T1000 (cell line): Measurements from ENCODE around the gene ABHD12.

Experiments used
- DNase-seq: peaks from one replicate; lab custom pipeline; 2025; ENCODE audit warnings: mixed read lengths; lab: John Stamatoyannopoulos, UW

ABHD12 gene

DNA sequence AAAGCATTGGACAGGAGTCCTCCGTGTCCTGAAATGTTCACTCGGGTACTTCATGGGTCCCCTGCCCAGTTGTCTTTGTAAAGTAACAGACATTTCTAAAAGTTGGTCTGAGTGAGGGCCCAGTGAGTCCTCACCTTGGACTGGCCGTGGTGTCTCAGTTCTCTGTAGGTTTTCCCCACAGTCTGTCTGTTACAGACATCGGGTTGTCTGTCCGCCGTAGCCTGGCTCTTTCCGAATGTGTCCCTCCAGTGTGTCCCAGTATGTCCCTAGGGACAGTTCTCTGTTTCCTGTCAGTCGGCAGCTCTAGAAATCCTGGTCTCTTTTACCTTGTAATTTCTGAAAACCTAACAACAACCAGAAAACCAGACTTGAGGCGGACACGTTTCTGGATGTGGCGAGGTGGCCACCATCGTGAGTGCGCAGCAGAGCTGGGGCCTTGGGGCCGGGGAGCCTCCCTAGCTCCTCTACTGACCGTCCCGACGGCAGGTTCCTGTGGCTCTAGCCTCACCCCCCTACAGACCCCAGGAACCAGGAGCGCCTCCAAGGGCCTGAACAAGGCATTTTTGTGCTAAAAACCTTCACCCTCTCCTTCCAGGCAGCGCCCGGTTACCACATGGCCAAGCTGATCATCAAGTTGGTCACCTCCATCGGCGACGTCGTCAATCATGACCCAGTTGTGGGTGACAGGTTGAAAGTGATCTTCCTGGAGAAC is 100.6 kb downstream of the ABHD12 start:
- no peak for DNase-seq

DNA sequence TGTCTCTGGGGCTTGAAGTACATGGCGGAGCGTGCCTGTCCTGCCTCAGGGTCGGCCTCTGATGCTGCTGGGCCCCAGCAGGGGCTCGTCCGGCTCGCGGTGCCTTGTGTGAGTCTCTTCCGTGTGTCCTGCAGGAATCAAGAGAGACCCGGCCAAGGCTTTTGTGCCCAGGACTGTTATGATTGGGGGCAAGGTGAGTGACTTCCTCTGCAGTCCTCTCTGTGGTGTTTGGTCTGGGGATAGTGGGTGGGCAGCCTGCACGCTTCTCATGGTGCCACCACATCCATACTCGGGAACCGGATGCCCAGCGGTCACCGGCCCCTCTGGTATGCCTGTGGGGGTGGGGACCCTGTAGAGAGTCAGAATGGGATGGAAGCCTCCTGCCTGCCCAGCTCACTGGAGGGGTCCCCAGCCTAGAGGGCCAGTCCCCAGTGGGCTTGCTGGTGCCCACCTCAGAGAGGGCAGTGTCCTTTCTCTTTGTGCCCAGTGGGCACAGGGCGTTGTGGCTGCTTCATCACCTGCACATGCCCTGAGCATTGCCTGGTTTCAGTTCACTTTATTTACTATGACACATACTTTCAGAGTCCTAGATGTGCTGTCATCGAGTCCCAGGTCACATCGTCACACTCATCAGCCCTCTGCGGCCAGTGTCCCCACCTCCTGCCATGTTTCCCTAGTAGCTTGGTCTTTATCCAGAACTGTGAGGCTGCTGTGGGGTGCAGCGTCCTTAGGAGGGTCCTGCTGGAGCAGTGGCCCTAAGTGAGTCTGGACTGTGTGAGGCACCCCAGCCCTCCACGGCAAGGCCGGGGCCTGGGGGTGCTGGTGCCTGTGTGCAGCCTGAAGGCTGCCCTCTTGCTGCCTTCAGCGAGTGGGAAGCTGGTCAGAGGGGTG is 102.1 kb downstream of the ABHD12 start:
- DNase-seq: no peak

DNA sequence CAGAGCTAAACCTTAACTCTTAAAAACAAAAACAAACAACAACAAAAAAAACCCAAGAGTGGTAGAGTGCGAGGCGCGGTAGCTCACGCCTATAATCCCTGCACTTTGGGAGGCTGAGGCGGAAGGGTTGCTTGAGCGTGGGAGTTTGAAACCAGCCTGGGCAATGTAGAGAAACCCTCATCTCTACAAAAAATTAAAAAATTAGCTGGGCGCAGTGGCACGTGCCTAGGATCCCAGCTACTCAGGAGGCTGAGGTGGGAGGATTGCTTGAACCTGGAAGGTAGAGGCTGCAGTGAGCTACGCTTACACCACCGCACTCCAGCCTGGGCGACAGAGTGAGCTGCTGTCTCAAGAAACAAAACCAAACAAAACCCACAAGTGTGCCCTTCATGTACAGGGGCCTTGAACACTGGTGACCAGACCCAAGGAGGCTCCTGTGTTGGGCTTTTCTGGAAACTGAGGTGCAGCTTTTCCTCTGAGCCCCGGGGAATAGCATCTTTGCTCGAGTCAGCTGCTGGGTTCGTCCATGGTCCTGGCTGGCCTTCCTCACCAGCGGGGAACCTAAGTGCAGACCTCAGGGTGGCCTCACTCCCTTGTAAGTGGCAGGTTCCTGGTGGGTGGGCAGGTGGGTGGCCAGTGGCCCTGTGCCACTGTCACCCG is 102.9 kb downstream of the ABHD12 start:
- DNase-seq: no peak

DNA sequence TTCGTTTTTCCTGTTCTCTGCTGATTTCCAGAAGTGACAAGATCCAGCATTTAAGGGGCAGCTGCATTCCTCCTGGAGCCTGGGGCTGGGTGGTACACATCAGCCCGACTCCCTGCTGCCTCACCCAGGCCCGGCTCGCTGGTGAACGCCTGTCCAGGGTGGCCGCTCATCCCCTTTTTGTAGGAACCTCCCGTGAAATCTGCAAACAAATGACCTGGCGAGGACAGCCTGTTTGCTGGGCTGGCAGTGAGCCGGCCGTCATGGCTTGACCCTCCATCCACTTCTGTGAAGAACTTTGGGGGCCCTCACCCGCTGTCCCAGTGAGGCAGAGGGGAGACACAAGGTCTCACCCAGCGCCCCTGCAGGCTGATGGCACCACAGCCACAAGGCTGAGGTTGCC is 103.7 kb downstream of the ABHD12 start:
- DNase-seq: no peak

DNA sequence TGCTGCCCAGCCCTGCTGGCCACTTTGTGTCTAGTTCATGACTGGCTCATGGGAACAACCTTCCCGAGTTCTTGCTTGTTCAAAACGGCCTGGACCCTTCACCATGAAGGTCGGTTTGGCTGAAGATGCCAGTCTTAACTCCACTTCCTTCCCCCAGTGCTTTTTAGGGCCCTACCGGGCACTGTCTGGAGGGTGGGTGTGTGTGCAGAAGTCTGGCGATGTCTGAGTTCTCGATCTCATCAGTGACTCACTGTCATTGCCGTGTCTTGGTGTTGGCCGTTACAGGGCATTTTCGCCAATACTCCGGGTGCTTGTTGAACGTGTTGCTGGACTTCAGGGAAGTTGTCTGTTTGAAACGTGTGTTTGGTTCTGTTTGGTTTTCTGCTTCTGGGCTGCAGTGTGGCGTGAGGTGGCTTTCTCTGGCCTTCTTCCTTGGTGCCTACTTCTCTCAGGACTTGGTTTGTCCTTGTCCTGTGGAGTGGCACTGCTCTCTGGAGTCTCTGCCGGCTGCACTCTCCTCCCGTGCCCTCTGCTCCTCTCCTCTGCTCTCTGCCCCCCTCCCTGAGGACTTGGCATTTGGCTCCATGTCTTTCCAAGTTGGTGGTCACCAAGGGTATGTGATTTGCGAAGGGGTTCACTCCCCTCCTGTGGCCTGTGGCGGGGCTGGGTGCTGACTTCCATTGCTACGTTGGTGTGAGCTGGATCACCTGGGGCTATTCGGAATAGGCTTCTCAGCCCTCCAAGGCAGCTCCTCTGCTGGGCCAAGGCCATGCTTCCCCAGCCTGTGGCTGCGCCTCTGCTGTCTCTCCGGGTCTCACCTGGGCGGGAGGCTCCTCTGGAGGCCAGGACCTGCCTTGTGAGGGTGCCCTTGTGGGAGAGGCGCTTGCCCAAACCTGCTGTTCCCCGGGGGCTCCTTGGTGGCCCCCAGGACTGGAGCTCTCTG is 104.5 kb downstream of the ABHD12 start:
- DNase-seq: no peak

DNA sequence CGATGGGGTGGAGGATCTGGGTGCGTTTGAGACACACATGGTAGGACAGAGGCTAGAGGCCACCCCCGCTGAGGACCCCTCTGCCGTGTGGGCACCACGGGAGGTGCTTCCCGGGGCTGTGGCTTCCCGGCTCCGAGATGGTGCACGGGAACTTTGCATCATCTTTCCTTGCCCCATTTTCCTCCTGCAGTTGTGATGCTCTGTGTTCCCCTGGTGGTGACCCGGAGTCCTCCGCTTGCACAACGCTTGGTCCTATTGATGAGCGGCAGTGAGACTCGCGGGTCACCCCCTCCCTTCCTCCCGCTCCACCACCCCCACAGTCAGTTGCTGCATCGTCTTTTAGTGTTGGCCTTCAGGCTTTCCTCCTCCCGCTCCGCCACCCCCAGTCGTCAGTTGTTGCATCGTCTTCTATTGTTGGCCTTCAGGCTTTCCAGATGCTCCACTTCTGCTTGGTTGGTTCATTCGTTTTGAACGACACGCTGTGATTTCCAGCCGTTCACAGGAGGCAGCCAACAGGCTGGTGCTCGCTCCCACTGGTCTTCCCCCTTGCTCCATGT is 105.5 kb downstream of the ABHD12 start:
- DNase-seq: no peak

DNA sequence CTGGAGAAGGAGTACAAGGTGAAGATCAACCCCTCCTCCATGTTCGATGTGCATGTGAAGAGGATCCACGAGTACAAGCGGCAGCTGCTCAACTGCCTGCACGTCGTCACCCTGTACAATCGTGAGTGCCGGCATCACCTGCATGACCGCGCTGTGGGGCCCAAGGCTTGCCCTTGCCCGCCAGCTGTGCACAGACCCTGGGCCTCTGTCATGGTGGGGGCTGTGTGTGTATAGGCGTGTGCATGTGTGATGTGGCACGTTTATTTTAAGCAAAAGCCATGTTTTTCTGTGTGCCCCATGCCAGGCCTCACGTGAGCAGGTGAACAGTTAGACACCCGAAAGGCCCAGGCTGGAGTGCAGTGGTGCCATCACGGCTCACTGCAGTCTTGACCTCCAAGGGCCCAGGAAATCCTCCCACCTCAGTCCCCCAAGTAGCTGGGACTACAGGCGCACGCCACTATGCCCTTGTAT is 106.5 kb downstream of the ABHD12 start:
- no peak for DNase-seq

DNA sequence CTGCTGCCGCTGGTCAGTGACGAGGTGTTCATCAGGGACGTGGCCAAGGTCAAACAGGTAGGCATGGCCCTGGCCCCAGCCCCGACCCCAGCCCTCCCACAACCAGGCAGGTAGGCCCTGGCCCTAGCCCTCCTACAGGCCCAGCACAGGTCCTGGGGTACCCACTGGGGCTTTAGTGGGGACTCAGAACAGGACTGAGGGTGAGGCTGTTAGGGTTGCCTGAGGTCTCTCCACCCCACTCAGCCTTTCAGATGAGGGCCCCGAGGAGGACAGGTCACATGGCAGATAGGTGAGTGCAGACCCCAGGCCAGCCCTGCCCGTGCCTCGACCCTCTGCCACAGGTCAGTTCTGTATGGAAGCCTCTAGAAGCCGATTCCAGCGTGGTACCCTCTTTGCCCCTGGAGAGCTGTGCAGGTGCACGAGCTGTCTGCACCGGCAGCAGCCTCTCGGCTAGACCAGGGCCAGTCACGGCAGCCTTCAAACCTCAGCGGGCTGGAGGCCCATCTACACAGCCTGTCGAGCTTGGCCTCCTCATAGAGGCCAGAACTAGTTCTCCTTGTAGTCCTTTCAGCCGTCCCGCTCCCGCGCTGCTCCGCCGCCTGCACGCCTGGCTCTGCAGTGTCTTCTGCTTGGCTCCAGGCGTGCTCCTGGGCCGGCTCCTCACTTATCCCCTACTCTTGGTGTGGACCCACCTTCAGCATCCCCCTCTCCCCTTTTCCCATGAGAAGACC is 107.2 kb downstream of the ABHD12 start:
- DNase-seq: no peak

DNA sequence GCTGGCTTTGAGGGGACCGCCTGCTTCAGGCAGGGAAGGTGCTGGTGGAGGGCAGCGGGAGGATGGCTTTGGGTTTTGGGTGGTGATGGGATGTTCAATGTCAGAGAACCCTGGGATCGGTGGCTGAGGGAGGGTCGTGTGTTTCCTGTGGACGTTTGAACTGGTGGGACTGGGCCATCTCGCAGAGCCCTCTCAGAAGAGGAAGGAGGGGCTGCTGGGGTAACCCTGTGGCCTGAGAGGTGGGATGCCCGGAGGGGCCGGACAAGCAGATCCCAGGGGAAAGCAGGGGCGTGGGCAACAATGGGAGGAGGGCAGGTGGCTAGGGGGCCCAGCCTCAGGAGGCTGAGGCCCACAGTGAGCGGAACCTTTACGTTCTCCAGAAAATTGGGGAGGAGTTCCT is 107.8 kb downstream of the ABHD12 start:
- no peak for DNase-seq

DNA sequence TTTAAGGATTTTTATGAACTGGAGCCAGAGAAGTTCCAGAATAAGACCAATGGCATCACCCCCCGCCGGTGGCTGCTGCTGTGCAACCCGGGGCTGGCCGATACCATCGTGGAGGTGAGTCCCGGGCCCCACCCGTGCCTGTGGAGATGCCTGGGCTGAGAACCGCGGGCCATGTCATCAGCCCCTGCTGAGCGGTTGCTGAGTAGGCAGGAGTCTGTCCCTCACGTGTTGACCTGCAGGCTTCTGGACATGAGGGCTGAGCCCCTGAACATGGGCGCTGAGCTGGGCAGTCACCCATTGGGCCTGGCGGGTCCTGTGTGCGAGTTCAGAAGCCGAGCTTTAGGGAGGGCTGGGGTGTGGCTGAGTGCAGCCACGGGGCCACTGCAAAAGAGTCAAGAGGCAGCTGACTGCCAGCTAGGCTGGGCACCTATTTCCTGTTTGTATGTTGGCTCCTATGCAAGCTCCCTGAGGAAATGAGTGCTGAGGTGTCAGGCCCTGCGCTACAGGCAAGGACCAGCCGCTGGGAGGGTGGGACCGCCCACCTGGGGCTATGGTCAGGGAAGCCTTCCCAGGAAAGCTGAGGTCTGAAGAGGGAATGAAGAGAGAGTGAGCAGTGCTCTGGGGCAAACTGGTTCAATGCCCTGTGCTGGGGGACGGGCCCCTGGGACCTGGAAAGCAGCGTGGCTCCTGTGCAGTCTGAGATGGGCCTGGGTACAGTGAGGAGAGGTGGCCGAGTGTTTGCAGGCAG is 108.4 kb downstream of the ABHD12 start:
- no peak for DNase-seq

DNA sequence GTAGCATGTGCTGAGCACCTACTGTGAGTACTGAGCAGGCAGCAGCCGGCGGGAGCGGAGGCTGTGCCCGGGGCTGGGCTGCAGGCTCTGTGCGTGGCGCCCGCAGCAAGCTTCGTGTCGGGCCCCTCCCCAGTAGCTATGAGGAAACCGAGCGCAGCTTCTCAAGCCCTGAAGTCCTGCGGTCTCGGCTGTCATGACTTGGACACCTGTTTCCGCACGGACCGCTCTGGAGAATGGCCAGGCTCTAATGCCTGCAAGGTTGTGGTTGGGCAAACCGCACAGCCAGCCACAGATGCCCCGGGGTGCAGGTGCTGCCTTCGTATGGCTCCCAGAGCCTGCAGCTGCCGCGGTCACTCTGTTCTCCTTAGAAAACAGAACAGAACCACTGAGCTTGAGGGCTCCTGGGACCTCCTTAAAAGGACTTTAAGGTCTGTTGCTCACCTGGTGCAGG is 109.1 kb downstream of the ABHD12 start:
- DNase-seq: no peak

DNA sequence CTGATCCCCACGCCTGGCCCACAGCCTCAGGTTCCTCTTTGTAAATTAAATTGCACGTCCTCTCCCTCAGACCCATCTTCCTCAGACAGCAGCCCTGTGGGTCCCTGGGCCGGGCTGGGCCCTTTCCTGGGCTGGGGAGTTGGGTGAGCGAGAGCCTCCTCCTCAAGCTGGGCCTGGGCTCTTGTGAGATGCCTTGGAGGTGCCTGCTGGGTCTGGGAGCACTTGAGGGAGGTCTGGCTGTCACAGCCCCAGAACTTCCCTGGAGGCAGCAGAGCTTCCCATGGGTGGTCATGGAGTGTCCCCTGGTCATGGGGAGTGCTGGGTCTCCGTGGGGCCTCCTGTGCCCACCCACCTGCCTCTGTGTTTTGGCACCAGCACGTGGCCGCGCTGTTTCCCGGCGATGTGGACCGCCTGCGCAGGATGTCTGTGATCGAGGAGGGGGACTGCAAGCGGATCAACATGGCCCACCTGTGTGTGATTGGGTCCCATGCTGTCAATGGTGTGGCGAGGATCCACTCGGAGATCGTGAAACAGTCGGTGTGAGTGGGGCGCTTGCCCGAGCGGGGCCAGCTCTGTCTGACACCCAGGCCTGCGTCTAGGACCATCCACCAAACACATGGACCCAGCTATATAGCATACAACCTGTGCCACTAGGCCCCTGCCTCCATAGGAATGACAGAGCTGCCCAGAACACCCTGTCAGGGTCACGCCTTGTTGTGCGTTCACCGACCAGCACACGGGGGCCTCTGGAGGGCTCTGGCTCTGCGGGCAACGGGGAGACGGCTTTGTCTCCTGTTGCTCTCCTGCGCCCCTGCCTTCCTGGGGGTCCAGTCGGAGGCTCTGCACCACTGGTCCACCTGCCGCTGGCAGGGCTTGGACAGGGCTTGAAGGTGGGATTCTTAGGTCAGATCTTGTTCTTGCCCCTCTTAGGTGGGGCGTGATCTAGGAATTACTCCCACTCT is 109.8 kb downstream of the ABHD12 start:
- no peak for DNase-seq

DNA sequence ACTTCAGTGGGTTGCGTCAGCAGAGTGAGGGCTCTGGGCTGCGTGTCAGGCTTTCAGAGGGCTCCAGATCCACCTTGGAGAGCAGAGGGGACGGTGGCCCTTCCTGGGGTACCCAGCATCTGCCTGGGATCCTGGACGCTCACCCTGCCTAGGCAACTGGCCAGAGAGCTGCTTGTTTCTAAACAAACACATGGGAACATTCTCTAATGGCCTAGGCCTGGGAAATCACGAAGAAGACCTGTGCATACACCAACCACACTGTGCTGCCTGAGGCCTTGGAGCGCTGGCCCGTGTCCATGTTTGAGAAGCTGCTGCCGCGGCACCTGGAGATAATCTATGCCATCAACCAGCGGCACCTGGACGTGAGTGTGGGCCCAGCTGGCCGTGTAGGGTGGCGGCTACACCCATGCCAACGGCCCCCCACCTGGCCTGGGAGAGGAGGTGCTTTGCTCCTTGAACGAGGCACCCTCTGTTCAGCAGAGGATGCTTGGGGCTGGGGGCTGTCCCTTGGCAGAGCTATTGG is 110.5 kb downstream of the ABHD12 start:
- DNase-seq: no peak

DNA sequence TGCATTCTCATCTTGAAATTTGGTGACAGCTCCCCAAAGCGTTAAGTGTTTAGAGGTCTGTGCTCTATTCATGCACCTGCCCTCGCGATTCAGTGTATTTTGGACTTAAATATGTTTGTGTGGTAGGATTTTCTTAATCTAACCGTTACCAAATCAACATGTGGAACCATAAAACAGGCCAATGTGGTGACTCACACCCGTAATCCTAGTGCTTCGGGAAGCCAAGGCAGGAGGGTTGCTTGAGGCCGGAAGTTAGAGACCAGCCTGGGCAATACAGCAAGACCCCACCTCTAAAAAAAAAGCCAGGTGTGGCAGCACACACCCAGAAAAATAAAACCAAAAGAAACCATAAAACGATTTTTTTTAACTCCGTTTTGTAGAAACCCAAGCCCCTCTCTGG is 111.2 kb downstream of the ABHD12 start:
- DNase-seq: no peak

DNA sequence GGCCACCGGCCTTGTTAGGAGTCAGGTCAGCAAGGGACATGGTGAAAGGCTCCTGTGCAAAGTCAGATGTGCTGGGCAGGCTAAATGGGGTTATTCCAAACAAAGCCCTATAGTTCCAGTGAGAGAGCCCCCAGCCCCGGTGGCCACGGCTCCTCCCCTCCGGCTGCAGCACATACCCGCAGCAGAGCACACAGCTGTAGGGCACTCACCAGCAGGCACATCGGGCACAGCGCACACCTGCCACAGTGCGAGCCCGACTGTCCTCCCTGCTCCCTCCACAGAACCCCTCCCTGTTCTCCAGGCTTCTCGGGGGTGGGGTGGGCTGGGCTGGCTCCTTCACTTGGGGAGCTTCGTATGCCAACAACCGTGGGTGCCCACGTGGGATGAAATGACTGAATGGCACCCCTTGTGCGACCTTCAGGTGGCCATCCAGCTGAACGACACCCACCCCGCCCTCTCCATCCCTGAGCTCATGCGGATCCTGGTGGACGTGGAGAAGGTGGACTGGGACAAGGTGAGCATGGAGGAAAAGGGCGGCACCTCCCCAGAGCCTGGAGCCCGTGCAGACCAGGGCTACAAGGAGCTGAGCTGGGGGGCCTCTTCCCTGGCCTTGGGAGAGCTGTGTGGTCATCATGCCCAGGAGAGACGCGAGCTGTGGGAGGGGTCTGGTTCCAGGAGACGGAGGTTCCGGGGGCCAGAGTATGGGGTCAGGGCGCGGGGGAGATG is 111.8 kb downstream of the ABHD12 start:
- no peak for DNase-seq

DNA sequence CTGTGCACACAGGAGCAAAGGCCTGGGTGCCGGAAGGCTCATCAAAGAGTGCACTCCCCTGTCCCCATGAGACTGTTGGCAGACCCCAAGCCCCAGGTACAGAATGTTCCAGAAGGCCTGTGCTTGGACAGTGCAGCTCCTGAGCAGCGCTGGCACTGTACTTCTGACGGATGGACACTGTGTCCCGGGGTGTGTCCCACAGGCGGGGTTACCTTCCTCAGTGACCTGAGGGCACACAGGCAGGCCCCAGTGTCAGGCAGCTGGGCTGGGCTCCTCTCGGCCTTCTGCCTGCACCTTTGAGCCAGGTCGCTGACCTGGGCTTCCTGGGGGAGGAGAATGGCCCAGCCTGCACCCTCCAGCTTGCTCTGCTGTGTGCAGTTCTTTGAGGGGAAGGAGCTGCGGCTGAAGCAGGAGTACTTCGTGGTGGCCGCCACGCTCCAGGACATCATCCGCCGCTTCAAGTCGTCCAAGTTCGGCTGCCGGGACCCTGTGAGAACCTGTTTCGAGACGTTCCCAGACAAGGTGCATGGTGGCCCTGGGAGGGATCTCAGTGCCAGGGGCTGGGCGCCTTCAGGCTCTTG is 112.6 kb downstream of the ABHD12 start:
- DNase-seq: no peak
